Activated CD8-positive, alpha-beta memory T cell treated with anti-CD3 and anti-CD28 coated beads for 36 hours (primary cell): ENCODE measurements around the gene L3HYPDH. TPM values are rescaled to one million over a fixed set of nuclear protein-coding genes. Genes with fewer than 3 reads are reported as not detected.

Experiments
- CTCF ChIA-PET: fragments of 350-600 bp; sonication (Branson Sonifier 250); formaldehyde crosslinking; loops from one replicate; lab custom pipeline; 2021; ENCODE audit warnings: antibody characterized with exemption; lab: Charles Lee
- POLR2A ChIA-PET: fragments of 350-600 bp; sonication (Branson Sonifier 250); formaldehyde crosslinking; loops from one replicate; lab custom pipeline; 2021; ENCODE audit warnings: antibody characterized with exemption; lab: Charles Lee
- total RNA-seq, 2 experiments: library from RNA; stranded (reverse); gene quantifications; one replicate each; pipeline ENCODE4 v1.2.3, GENCODE V29; 2021

Gene L3HYPDH
- total RNA-seq, result 10 to 100 TPM in 1 of 2 experiments, 1 to 10 TPM in 1; 9.1 to 10.3 TPM

GRCh38 chr14:59483819-59484638 lies at the start of gene L3HYPDH, which contains the start of gene JKAMP:
TSS of gene L3HYPDH (minus strand) at chr14:59484408. CDS start at chr14:59484316, 92 bp downstream.
TSS of gene JKAMP (plus strand) at chr14:59484517. CDS start at chr14:59484590, 73 bp downstream.
- POLR2A ChIA-PET, result interaction anchor here (0.7 to 2.3 kb wide), 4 partner anchors 13 to 765 kb away, joined by 3 to 20 read pairs (median 5); partner anchors contain the start of genes DAAM1, GPR135 and PPM1A
- CTCF ChIA-PET, result interaction anchor here (0.9 to 2.0 kb wide), 3 partner anchors 19 to 92 kb away, joined by 3 to 7 read pairs (median 6); partner anchors contain the start of genes CCDC175 and GPR135

- ChIA-PET POLR2A (no interaction called here), CTCF (no interaction called here)
Observed at GRCh38 chr14:59532419-59532818, 48.2 kb upstream of the L3HYPDH start.

GRCh38 chr14:59530349-59530748 lies 46.1 kb upstream of the L3HYPDH start:
- CTCF ChIA-PET, result no interaction called here
- POLR2A ChIA-PET, result no interaction called here

DNA sequence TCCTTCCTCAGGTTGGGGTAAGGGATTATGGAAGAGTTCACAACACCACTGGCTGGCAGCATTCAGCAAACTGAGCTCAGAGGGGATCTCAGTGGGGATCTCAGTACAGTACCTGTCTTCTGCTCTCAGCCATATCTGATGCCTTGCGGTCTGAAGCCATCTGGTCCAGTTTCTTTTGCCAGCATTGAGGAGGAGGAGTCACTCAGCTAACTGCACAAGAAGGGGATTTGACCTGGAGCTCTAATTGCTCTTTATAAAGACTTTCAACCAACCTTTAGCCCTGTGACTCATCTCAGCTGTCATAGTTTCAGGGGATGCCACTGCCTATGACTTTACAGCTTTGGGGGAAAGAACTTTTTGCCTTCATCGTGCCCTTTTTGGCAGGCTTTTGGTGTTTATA lies 45.0 kb upstream of the L3HYPDH start:
- ChIA-PET POLR2A (no interaction called here), CTCF (no interaction called here)

DNA sequence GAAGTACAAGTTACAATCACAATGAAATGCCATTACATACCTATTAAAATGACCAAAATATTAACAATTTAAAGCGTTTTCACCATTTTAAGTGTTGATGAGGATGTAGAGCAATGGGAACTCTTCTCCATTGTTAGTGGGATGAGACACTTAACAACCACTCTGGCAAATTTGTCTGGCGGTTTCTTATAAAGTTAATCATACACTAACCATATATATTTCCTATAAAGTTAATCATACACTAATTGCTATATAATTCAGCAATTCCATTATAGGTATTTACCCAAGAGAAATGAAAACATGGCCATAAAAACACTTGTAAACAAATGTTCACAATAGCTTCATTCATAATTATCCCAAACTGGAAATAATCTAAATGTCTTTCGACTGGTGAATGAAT lies 36.0 kb upstream of the L3HYPDH start:
- POLR2A ChIA-PET, result no interaction called here

GRCh38 chr14:59511916-59512575 lies 27.8 kb upstream of the L3HYPDH start:
- POLR2A ChIA-PET, result no interaction called here
- CTCF ChIA-PET, result no interaction called here

More for the DNA sequence above, 36.0 kb upstream of the L3HYPDH start:
- CTCF ChIA-PET, result no interaction called here

- POLR2A ChIA-PET, result no interaction called here
- CTCF ChIA-PET, result interaction anchor here (1.1 kb wide), 1 partner anchor 66 kb away, joined by 6 read pairs; the partner anchor contains the start of gene CCDC175
Observed at GRCh38 chr14:59510966-59511365, 26.8 kb upstream of the L3HYPDH start.

DNA sequence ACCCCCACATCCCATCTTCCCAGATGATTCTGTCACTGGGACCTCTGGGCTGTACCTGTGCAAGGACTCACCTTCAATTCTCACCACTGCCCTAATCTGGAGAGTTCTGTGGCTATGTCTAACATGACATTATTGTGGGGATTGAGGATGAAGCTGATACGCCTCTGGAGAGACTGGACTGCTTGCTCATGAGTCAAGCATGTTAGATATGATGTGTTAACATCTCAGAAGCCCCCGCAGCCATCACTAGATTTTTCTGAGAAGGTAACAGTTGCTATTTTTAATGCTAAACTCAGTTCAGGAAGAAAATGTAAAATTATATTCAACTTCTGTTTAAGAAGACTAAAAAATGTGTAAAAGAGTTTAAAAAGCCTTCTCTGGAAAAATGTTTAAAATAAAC lies 25.8 kb upstream of the L3HYPDH start:
- ChIA-PET POLR2A (no interaction called here), CTCF (no interaction called here)

GRCh38 chr14:59509101-59509500 lies 24.9 kb upstream of the L3HYPDH start:
- CTCF ChIA-PET, result no interaction called here
- POLR2A ChIA-PET, result no interaction called here

- ChIA-PET POLR2A (no interaction called here), CTCF (interaction anchor here (0.6 to 1.0 kb wide), 2 partner anchors 69 to 89 kb away, joined by 3 read pairs; partner anchors contain the start of gene CCDC175)
Observed at GRCh38 chr14:59507752-59508103, 23.5 kb upstream of the L3HYPDH start.

DNA sequence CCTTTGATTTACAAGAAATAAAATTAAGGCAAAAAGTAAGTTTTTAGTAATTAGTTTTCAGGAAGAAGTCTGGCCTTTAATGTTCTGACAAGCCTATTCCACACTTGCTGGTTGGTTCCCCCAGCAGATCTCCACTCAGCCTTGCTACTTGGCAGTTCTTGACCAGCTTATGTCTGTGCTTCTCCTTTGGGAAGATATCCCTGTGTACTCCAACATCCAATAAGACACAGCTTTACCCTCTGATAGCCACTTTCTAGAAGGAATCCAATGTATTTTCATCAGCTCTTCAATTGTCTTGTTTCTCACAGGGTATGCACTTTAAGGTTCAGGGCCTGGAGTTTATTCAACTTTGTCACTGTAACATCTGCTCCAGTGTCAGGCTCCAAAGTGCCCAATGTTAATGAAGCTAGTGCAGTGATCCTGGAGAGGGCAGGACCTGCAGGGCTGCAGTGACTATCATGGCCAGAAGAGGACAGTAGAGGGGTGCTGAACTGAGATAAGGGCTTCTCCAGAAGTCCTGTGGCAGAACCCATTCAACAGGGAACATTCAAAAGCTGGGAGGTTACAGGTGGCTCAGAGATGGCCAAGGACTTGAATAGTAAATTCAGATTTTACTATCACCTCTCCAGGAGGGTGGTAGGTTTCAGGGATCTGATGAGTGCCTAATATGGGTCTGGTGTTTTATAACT lies 23.0 kb upstream of the L3HYPDH start:
- ChIA-PET POLR2A (no interaction called here), CTCF (interaction anchor here (0.6 to 1.6 kb wide), 3 partner anchors 69 to 89 kb away, joined by 3 to 7 read pairs (median 3); partner anchors contain the start of gene CCDC175)

DNA sequence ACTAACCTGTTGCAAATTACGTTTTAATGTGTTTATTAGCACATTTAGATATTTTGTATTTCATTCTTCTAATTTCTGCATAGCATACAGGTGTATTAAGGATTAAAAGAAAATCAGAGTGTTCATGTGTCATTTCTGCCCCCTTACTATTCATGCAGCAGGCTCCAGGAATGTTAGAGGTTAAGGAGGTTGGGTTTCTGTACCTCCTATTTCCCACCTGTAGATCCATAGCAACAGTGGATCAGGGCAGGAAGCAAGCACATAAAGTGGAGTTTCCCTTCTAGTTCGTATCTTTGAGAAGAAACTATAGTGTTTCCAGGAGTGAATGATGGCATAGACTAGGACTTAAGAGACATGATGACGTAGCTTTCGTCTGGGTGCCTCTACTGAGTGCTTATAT lies 19.0 kb upstream of the L3HYPDH start:
- CTCF ChIA-PET, result interaction anchor here (1.1 kb wide), 1 partner anchor 73 kb away, joined by 5 read pairs; the partner anchor contains the start of gene CCDC175

GRCh38 chr14:59500732-59501131 lies 16.5 kb upstream of the L3HYPDH start:
- ChIA-PET CTCF (interaction anchor here (1.5 kb wide), 1 partner anchor 76 kb away, joined by 3 read pairs; the partner anchor contains the start of gene CCDC175), POLR2A (no interaction called here)

More for the DNA sequence above, 19.0 kb upstream of the L3HYPDH start:
- POLR2A ChIA-PET, result no interaction called here

DNA sequence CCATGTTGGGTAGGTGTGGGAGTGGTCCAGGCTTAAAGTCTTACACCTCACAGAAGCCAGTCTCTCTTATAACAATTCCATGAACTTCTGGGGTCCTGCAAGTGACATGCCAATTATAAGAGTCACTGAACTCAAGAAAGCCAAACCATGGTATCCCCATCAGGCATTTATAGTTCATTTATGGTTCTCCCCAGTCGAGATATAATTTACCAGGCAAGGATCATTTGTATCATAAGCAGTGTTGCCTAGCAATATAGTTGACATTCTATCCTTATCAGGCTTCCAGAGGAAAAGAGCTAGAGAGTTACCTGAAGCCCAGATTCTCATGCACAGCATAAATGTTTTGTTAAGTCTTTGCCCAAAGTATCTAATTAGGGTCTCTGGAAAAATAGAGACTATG lies 8.2 kb upstream of the L3HYPDH start:
- ChIA-PET CTCF (interaction anchor here (0.7 kb wide), 1 partner anchor 1032 kb away, joined by 4 read pairs; no protein-coding TSS in a partner anchor), POLR2A (no interaction called here)

- ChIA-PET POLR2A (no interaction called here), CTCF (no interaction called here)
Observed at GRCh38 chr14:59490756-59491155, 6.5 kb upstream of the L3HYPDH start.

GRCh38 chr14:59484639-59485175 lies 499 bp upstream of the L3HYPDH start:
- POLR2A ChIA-PET, result interaction anchor here (0.7 to 2.3 kb wide), 4 partner anchors 12 to 764 kb away, joined by 3 to 20 read pairs (median 5); partner anchors contain the start of genes DAAM1, GPR135 and PPM1A
- CTCF ChIA-PET, result interaction anchor here (1.5 kb wide), 1 partner anchor 22 kb away, joined by 6 read pairs; no protein-coding TSS in a partner anchor

- CTCF ChIA-PET, result interaction anchor here (0.9 to 2.0 kb wide), 3 partner anchors 18 to 93 kb away, joined by 3 to 7 read pairs (median 6); partner anchors contain the start of genes CCDC175 and GPR135
- POLR2A ChIA-PET, result interaction anchor here (1.5 to 2.3 kb wide), 3 partner anchors 13 to 294 kb away, joined by 3 to 20 read pairs (median 7); partner anchors contain the start of genes DAAM1 and GPR135
Observed at GRCh38 chr14:59483363-59483762, 845 bp downstream of the L3HYPDH start.
